ENCODE data around the gene PEF1. TPM values are rescaled to one million over a fixed set of nuclear protein-coding genes. Genes with fewer than 3 reads are reported as not detected.

Gene PEF1, protein sequence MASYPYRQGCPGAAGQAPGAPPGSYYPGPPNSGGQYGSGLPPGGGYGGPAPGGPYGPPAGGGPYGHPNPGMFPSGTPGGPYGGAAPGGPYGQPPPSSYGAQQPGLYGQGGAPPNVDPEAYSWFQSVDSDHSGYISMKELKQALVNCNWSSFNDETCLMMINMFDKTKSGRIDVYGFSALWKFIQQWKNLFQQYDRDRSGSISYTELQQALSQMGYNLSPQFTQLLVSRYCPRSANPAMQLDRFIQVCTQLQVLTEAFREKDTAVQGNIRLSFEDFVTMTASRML
- total RNA-seq = 10 to 100 TPM; 51.2 to 51.8 TPM

DNA sequence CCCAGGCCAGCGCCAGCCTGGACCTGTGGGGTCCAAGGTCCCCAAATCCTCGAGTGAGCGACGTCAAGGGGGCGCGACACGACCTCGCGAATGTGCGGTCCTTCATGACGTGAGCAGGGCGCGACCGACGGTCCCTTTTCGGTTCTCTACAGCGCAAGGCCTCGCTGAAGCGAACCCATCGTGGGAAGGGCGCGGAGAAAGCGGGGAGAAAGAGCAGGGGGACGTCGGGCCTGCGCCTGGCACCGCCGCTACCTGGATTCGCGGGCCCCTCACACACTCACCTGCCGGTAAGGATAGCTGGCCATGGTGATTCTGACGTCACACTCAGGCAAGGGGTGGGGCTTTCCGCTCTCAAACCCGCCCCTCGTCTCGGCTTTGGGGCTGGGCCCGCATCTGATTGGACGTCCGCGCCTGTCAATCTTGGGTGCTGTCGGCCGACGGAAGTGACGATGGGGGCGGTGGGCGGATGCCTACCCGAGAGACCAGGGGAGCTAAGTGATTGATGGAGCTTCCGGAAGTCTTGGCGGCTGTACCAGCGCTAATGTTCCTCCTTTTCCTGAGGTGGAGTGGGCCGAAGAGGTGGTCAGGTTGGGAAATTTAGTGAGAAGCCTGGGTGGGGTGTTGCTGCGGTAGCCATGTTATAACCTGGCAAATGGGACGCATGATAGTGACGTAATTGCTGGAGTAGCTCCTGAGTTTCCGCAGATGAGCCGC lies at the start of gene PEF1:
TSS of gene PEF1 (minus strand) at position 317 of the 714 bp plus-strand sequence. CDS start at position 305, 12 bp downstream.

DNA sequence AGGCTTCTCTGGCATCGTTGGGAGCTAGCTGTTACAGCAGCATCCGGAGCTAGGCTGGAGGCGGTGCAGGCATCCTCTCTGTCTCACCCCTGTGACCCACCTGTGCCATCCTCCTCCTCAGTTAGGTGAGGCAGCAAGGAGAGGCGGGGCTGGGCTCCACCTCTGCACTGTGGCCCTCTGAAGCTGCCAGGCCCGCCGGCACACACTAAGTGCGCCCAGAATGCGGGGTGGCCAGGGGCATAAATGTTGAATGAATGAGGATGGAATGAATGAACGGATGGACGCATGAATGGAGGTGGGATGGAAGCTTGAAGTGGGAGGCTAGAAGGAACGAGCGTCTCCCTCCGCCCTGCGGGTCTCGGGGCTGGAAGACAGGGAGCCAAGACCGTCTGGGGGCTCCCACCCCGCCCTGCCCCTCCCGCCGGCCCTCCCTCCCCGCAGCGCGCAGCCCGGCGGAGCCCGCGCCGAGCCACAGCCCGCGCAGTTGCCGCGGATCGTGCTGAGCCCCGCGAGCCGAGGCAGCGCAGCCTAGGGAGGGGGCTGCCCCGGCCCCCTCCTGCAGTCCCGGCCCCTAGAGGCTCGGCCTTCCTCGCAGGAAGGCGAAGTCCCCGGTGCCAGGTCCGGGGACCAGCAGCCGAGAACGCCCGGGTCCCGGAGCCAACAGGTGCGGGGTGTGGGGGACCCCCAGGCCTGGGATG lies 27.3 kb downstream of the PEF1 start, which contains the start of gene HCRTR1:
TSS of gene HCRTR1 (plus strand) at position 472 of the 698 bp plus-strand sequence. CDS start 1,504 bp downstream, outside the sequence.

Other genes with a start within 250 kb of the PEF1 start
- not detected for gene SERINC2, start 231.7 kb downstream of the PEF1 start, total RNA-seq
- gene TINAGL1, start 68.4 kb downstream of the PEF1 start, total RNA-seq = not detected
- gene HCRTR1, start 27.2 kb downstream of the PEF1 start, total RNA-seq = not detected
- gene COL16A1, start 59.1 kb upstream of the PEF1 start, total RNA-seq = not detected
- under 1 TPM; 0.20 to 0.39 TPM for gene ADGRB2, start 119.5 kb upstream of the PEF1 start, total RNA-seq
- gene SPOCD1, start 171.1 kb upstream of the PEF1 start, total RNA-seq = not detected

Data from activated naive CD4-positive, alpha-beta T cell treated with anti-CD3 and anti-CD28 coated beads, Interleukin-2, amount 10 ng/mL, durations not matched to agents 5 hours and 36 hours (primary cell).